ENCODE results near the gene CCDC71L. TPM values are rescaled to one million over a fixed set of nuclear protein-coding genes. Genes with fewer than 3 reads are reported as not detected.

The CCDC71L gene
- total and polyA plus RNA-seq, 2 of the 13 experiments (the other 11 are each of a cell fraction or from before 2014, with no cell fraction given), result 0.02 TPM; not detected in 1

GRCh38 chr7:106618480-106618879 lies 42.5 kb downstream of the CCDC71L start:
- BruUV-seq (replicated peaks), result no TSS peak
- POLR2A ChIA-PET, result no interaction called here
- H3K36me3 ChIP-seq (replicated peaks in 1 of 2; ENCODE audit: control insufficient read depth in 1 of 2, insufficient read depth in 2 of 2, low read length in 2 of 2), result no peaks in the 10 kb centered on the region
- intact Hi-C loops (cut with micrococcal nuclease; ENCODE audit: unreplicated experiment) (no loop called here), in situ Hi-C loops (cut with HindIII; ENCODE audit: extremely low pct_ligation_motif_present, low pct_unique_long_range_greater_than_20kb) (no loop called here)
- no peaks in the 10 kb centered on the region for H3K79me2 ChIP-seq (ENCODE audit: insufficient read depth, low read length)
- no peak overlapping the region for H2AFZ ChIP-seq (ENCODE audit: low read length)
- peaks cover 10% of the 10 kb centered on the region; the same call in 1 of the 2 replicates for H3K9me3 ChIP-seq (ENCODE audit: low read length)
- no peak for TF ChIP-seq ZNF30 (CRISPR knock-in tag; IDR thresholded peaks at IDR 0.05)
- no peak for TF ChIP-seq ZNF282 (IDR thresholded peaks at IDR 0.05; ENCODE audit: partially characterized antibody)
- TF ChIP-seq ZNF33A (CRISPR knock-in tag; IDR thresholded peaks at IDR 0.05; ENCODE audit: borderline replicate concordance), result no peak
- TF ChIP-seq ZBTB21 (CRISPR knock-in tag; IDR thresholded peaks at IDR 0.05), result no peak
- TF ChIP-seq ZNF281 (CRISPR knock-in tag; IDR thresholded peaks at IDR 0.05; ENCODE audit: borderline replicate concordance), result no peak
- TF ChIP-seq MBD4 (IDR thresholded peaks at IDR 0.05; ENCODE audit: borderline replicate concordance, low read length), result no peak
- no peak for TF ChIP-seq NR2C2 (CRISPR knock-in tag; IDR thresholded peaks at IDR 0.05; ENCODE audit: borderline replicate concordance)
- no peak for TF ChIP-seq RBM22 (optimal IDR thresholded peaks at IDR 0.05; ENCODE audit: low read length)
- TF ChIP-seq TCF7L2 (IDR thresholded peaks at IDR 0.05; ENCODE audit: low read depth, low read length), result no peak
- no peak for TF ChIP-seq ZNF780A (CRISPR knock-in tag; IDR thresholded peaks at IDR 0.05)
- no peak for TF ChIP-seq CENPX (CRISPR knock-in tag; IDR thresholded peaks at IDR 0.05)
- TF ChIP-seq ZNF547 (CRISPR knock-in tag; IDR thresholded peaks at IDR 0.05), result no peak
- no peak for TF ChIP-seq ZBTB49 (CRISPR knock-in tag; IDR thresholded peaks at IDR 0.05; ENCODE audit: borderline replicate concordance)
- TF ChIP-seq NR2F1 (CRISPR knock-in tag; IDR thresholded peaks at IDR 0.05), result no peak
- no peak for TF ChIP-seq ZNF704 (CRISPR knock-in tag; IDR thresholded peaks at IDR 0.05; ENCODE audit: borderline replicate concordance)
- H3K9ac ChIP-seq (ENCODE audit: insufficient read depth, low read depth, low read length), result no peak overlapping the region
- no peak overlapping the region for H3K27ac ChIP-seq (ENCODE audit: extremely low read length, insufficient read depth, low read length)
- H3K4me2 ChIP-seq (ENCODE audit: low read depth, low read length), result no peak overlapping the region
- FAIRE-seq (no peak), ATAC-seq (no peak), DNase-seq (ENCODE audit: low spot score) (no peak)
- H3K4me1 ChIP-seq (ENCODE audit: insufficient read depth, low read length), result no peaks in the 10 kb centered on the region
- no peak overlapping the region for H3K4me3 ChIP-seq (replicated peaks in 1 of 3; ENCODE audit: insufficient read depth in 1 of 3, low read depth in 2 of 3, low read length in 3 of 3)
- CTCF ChIA-PET (ENCODE audit: low intra/inter-chr PET ratio, low total read pairs), result no interaction called here
- H3K27me3 ChIP-seq (ENCODE audit: control insufficient read depth in 1 of 2, insufficient read depth in 2 of 2, low read length in 2 of 2), result no peaks in the 10 kb centered on the region
- WGBS (ENCODE audit: low lambda C conversion rate), result 0% methylated on average over 1 of the region's 1 CpG
- no peaks in the 10 kb centered on the region for H4K20me1 ChIP-seq (ENCODE audit: insufficient read depth, low read length)

All from HepG2 (cell line).